NB4 (cell line): ENCODE measurements around the gene STAB1.

ENCODE experiments used
- DNase-seq: peaks from one replicate; pipeline ENCODE4 v3.0.0; 2010; ENCODE audit warnings: low read depth
- H3K4me3 ChIP-seq: one replicate; pipeline ENCODE4 v1.5.1; 2011; ENCODE audit warnings: mild to moderate bottlenecking, low read depth, low read length, moderate library complexity
- MYC ChIP-seq: IDR thresholded peaks from 2 replicates; pipeline ENCODE4 v1.6.1; 2011; ENCODE audit warnings: low read depth, low read length
- POLR2A ChIP-seq: IDR thresholded peaks from 2 replicates; pipeline ENCODE4 v1.6.1; 2011; ENCODE audit warnings: mild to moderate bottlenecking; ENCODE audit not compliant: insufficient read length; ENCODE audit errors: extremely low read depth
- TF ChIP-seq, protein P1 (sequence below): IDR thresholded peaks from 2 replicates; pipeline ENCODE4 v1.6.1; 2011; ENCODE audit warnings: low read depth, low read length
- TF ChIP-seq, protein P2 (sequence below): IDR thresholded peaks from one replicate; pipeline ENCODE4 v1.5.1; 2012; ENCODE audit warnings: low read depth, low read length

Gene STAB1

DNA sequence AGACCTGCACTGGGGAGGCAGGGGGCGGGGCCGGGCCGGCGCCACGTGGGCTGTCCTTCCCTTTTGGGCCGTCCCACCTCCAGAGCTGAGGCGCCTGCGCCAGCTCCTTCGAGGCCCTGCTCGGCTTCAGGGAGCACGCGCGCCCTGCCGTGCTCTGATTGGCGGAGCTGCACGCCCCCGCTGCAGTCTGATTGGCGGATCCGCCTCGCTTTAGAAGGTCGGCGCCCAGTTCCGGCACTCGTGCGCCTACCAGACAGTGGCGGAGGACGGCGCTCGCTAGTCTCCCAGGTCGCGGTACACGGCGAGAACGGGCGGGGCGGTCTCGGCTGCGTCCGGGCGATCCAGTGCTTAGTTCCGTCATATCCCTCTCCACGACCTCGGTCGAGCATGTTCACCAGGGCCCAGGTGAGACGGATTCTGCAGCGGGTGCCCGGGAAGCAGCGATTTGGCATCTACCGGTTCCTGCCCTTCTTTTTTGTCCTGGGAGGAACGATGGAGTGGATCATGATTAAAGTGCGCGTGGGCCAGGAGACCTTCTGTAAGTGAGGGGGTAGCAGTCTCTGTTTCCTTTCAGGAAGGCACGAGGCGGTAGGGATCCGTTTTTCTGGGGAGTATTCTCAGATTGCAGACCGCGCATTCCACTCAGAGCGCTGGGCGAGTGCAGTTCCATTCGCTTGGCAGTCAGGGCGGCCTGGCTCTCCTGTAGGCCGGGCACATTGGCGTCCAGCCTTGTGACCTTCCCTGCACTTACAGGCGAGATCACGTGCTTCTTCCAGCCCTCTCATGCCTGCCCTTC, 41.4 kb downstream of the STAB1 start, which contains the start of gene UQCC5:
UQCC5 (plus strand) TSS at position 237 of the 796 bp plus-strand sequence; CDS start at position 388, 151 bp downstream.
- peak within 1 kb of the TSS; percentile 99 for H3K4me3 ChIP-seq
- DNase-seq = peak; percentile 99
- TF ChIP-seq MYC (peak; percentile 85), POLR2A (peak; percentile 95)
- TF ChIP-seq, protein P1, sequence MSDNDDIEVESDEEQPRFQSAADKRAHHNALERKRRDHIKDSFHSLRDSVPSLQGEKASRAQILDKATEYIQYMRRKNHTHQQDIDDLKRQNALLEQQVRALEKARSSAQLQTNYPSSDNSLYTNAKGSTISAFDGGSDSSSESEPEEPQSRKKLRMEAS = peak; percentile 97
- TF ChIP-seq, protein P2, sequence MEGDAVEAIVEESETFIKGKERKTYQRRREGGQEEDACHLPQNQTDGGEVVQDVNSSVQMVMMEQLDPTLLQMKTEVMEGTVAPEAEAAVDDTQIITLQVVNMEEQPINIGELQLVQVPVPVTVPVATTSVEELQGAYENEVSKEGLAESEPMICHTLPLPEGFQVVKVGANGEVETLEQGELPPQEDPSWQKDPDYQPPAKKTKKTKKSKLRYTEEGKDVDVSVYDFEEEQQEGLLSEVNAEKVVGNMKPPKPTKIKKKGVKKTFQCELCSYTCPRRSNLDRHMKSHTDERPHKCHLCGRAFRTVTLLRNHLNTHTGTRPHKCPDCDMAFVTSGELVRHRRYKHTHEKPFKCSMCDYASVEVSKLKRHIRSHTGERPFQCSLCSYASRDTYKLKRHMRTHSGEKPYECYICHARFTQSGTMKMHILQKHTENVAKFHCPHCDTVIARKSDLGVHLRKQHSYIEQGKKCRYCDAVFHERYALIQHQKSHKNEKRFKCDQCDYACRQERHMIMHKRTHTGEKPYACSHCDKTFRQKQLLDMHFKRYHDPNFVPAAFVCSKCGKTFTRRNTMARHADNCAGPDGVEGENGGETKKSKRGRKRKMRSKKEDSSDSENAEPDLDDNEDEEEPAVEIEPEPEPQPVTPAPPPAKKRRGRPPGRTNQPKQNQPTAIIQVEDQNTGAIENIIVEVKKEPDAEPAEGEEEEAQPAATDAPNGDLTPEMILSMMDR = no peak

DNA sequence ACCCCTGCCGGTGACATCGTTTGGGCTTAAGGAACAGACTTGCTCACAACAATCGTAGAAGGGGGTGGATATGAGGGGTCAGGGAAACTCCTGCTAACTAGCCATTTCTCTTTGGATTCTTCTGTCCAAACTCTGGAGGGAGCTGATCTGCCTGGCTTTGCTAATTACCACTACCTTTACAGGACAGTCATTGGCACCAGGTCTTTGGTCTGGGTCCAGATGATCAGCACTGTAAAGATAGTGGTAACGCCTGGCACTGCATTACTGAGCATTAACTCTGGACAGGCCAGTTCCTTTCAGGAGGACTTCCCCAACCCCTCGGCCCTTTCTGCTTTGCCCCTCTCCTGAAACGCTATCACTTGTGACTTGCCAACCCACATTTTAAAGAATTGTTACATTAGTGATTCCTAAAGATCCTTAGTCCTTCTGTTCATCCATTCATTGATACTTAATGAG, 42.1 kb downstream of the STAB1 start:
- H3K4me3 ChIP-seq = peak overlapping the region; percentile 99
- TF ChIP-seq, protein P2 = no peak
- TF ChIP-seq POLR2A (no peak), MYC (no peak)
- TF ChIP-seq, protein P1 = no peak
- DNase-seq = no peak

DNA sequence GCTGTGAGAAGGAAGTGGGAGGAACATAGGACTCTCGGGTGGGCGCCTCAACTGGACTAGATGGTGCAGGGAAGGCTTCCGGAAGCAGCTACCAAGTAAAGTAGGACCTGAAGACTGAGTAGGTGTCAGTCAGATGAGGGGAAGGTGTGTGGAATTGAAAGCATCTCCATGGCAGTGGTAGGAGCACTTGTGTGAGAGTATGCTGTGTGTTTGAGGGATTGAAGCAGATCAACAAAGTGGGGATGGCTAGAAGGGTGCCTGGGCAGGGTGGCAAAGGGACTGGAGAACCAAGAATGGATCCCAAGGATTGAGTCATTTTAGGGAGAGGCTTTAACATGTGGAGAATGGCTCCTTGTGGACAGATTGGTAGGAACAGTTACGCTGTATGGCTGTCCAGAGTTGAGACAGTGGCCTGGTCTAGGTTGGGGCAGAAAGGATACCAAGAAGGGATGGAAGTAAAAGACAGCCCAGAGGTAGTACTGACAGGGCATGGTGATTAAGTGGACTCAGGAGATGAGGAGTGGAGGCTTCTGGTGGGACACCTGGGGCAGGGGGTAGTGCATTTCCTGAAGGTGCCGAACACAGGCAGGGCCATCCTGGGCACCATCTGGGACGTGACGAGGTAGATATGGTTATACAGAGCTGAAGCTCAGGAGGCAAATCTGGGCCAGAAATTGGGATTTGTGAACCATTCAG, 42.7 kb downstream of the STAB1 start:
- no peak for DNase-seq
- peak overlapping the region; percentile 99 for H3K4me3 ChIP-seq
- TF ChIP-seq, protein P2 = no peak
- TF ChIP-seq, protein P1 = no peak
- TF ChIP-seq MYC (no peak), POLR2A (no peak)

DNA sequence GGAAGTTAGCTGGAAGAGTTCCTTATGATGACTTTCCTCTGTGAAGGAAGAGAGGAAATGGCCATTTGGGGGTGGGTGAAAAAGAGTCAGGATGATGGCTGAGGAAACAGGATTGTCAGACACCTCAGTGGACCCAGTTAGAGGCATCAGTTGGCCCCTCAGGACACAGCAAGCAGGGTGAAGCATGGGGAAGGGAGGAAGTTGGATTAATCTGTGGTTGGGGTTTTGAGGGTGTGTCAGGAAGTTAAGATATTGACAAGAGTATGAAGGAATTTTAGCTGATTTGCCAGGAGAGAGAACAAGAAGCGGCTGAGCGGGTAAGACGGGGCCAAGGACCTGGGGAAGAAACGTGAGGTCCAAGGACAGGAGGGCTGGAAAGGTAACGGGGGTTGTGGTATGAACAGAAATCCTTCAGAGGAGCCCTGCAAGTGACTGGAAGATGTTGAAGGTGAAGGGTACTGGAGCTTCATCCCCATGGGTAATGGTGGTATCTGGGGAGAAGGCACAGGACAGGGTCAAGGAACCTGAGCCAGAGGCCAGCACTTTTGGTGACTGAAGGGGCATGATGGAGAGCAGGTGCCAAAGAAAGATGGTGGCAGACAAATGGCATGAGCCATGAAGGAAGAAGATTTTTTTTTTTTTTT, 44.0 kb downstream of the STAB1 start:
- H3K4me3 ChIP-seq = peak overlapping the region; percentile 99

DNA sequence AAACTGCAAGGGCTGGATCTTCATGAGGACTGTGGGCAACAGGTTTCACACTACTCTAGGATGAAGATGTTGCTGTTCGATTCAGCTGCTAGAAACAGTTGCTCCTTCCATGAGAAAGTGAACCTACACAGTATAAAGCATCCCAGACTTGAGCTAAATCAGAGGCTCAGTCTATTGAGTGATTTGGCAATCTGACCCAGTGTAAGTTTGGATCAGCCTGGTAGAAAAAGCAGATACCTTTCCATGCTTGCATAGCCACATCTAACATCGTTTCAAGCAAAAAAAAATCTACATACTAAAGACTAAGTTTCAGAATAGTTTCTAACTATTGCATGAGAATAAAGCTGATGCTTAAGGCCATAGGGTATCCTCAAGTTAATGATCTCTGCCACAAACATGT, 45.9 kb downstream of the STAB1 start:
- no peak for DNase-seq
- no peak for TF ChIP-seq MYC
- TF ChIP-seq, protein P2 = no peak
- TF ChIP-seq, protein P1 = no peak
- TF ChIP-seq POLR2A = no peak
- no peak overlapping the region for H3K4me3 ChIP-seq

More for the DNA sequence above, 44.0 kb downstream of the STAB1 start:
- TF ChIP-seq POLR2A (no peak), MYC (no peak)
- TF ChIP-seq, protein P2 = no peak
- TF ChIP-seq, protein P1 = no peak
- peak; percentile 50 for DNase-seq
